ENCODE results near the gene ZSCAN23.
"Not testable (repeated sequence)": the region's sequence is repeated elsewhere in the genome, so short reads cannot be mapped to it uniquely, and the experiment has no call there.

Gene ZSCAN23

DNA sequence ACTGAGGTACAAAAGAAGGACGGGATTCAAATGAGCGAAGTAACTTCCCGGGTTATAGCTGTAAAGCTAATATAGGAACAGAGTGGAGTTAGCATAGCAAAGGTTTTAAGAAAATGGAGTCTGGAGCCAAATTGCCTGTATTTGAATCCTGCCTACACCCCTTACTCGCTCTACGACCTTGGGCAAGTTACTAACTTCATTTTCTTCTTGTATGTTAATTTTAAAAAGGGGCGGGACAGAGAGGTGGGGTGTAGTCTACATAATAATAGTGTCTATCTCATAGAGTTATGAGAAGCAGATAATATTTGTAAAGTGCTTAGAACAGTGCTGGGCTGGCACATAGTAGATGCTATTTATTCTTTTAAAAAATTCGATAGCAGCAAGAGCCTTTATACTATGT lies 705 bp downstream of the ZSCAN23 start:
- in situ Hi-C loops (cut with MboI; ENCODE audit: low sequenced_read_pairs): no loop called here

DNA sequence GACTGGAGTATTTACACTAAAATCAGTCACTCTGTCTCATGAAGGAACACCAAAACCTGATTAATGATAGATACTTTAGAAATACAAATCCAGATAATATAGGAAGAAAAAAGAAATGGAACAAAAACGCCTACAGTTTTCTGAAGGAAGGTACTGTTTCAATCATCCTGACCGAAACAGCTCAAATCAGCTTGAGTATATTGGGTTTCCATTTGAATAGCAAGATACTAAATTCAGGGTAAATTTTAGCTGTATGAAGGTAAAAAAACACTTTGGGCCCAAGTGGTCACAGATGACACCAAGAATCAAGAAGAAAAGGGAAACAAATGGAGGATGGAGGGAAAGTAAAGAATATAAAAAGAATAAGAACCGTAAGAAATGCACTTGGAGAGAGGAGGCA lies 6.9 kb downstream of the ZSCAN23 start:
- in situ Hi-C loops (cut with MboI; ENCODE audit: low sequenced_read_pairs): no loop called here

GRCh38 chr6:28433119-28433518 lies 10.2 kb downstream of the ZSCAN23 start:
- in situ Hi-C loops (cut with MboI; ENCODE audit: low sequenced_read_pairs): no loop called here

DNA sequence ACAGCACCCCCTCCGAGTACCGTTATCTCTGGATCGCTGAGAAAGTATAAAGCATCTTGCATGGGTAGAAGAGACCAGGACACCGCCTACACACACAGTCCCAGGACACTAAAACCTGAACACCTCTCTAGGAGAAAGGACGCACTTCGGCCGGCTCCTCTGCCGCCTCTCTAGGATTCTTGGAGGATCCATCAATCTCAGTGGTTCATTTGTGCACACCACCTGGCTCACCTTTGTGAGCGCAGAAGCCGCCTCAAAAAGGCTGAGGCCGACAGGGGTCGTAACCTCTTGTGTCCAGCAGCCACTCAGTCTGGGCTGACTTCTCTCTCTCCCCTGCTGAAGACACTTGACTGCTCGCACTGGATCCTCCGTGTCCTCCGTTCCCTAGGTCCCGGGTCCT lies 13.5 kb downstream of the ZSCAN23 start:
- in situ Hi-C loops (cut with MboI; ENCODE audit: low sequenced_read_pairs): no loop called here

- in situ Hi-C loops (cut with MboI; ENCODE audit: low sequenced_read_pairs): no loop called here
Observed at GRCh38 chr6:28425944-28426541, 17.2 kb downstream of the ZSCAN23 start.

DNA sequence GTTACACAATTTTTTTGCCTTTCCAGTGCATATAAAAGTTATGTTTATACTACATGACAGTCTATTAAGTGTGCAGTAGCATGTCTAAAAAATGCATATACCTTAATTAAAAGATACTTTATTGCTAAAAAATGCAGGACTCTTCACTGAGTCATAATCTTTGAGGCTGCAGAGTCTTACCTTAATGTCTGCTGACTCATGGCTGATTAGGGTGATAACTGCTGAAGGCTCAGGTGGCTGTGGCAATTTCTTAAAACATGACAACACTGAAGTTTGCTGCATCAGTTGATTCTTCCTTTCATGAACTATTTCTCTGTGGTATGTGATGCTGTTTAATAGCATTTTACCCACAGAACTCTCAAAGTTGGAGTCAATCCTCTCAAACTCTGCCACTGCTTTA lies 19.1 kb downstream of the ZSCAN23 start:
- in situ Hi-C loops (cut with MboI; ENCODE audit: low sequenced_read_pairs): no loop called here

GRCh38 chr6:28423546-28423945 lies 19.7 kb downstream of the ZSCAN23 start:
- in situ Hi-C loops (cut with MboI; ENCODE audit: low sequenced_read_pairs): no loop called here

DNA sequence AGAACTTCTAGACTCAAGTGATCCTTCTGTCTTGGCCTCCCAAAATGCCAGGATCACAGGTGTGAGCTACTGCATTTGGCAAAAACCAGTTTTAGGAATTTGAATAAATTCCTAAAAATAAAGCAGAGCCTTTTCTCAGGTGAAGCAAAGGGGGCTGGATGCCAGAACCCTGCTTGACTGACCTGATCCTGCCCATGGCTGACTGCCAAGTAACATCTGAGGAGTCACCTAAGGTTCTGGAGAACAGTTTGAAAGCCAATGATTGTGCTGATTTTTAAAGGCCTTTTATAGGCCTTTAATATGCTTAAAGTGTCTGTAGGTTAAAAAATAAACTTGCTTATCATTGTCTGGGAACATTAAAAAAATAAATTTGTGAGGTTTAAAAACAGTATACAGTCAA lies 29.6 kb downstream of the ZSCAN23 start:
- in situ Hi-C loops (cut with MboI; ENCODE audit: low sequenced_read_pairs): no loop called here

GRCh38 chr6:28410767-28411166 lies 32.5 kb downstream of the ZSCAN23 start:
- in situ Hi-C loops (cut with MboI; ENCODE audit: low sequenced_read_pairs): no loop called here

GRCh38 chr6:28408076-28408802 lies 35.1 kb downstream of the ZSCAN23 start:
- in situ Hi-C loops (cut with MboI; ENCODE audit: low sequenced_read_pairs): no loop called here

DNA sequence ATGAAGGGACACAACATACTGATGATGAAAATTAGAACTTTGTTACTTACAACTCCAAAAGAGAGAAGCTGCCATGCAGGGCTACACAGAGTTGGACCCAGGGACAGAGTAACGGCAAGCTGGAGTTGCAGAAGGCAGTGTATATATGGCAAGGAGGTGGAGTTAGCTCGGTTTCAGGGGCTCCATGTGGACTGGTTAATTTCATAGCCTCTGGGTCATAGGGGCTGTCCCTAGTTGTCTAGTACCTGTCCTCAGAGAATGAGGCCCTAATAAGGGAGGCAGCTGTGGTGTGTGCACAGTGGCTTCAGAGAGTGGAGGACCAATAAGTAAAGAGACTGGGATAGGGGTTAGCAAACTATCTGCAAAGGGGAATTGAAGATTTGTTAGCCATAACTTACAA lies 35.9 kb downstream of the ZSCAN23 start:
- in situ Hi-C loops (cut with MboI; ENCODE audit: low sequenced_read_pairs): no loop called here

GRCh38 chr6:28403923-28404322 lies 39.4 kb downstream of the ZSCAN23 start:
- in situ Hi-C loops (cut with MboI; ENCODE audit: low sequenced_read_pairs): not testable (repeated sequence)

- in situ Hi-C loops (cut with MboI; ENCODE audit: low sequenced_read_pairs): no loop called here
Observed at GRCh38 chr6:28402197-28402596, 41.1 kb downstream of the ZSCAN23 start.

DNA sequence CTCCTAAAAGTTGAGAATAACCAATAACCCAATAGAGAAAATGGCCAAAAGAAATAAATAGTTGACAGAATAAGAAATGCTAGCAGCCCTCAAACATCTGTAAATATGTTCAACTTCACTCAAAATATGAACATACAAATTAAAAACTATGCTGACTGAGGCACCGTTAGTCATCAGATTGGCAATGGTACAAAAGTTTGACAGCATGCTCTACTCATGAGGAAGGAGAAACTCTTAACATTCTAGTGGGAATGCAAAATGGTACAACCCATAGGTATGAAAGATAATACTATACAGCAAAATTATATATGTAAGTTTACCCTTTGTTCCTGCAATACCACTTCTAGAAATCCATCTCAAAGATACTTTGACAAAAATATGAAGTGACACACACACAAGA lies 42.1 kb downstream of the ZSCAN23 start:
- in situ Hi-C loops (cut with MboI; ENCODE audit: low sequenced_read_pairs): no loop called here

DNA sequence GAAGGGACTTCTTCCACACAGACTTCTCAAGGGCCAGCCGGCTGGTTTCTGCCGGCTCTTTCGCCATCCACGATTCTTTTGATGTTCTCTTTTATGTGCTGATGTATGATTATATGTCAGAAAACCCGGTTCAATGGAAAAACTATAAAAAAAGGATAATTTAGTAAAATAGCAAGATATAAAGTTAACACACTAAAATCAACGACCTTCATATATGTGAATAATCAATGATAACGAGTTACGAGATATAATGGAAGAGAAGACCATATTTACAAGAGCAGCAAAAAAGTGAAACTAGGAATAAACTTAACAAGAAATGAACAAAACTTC lies 43.2 kb downstream of the ZSCAN23 start:
- in situ Hi-C loops (cut with MboI; ENCODE audit: low sequenced_read_pairs): no loop called here

DNA sequence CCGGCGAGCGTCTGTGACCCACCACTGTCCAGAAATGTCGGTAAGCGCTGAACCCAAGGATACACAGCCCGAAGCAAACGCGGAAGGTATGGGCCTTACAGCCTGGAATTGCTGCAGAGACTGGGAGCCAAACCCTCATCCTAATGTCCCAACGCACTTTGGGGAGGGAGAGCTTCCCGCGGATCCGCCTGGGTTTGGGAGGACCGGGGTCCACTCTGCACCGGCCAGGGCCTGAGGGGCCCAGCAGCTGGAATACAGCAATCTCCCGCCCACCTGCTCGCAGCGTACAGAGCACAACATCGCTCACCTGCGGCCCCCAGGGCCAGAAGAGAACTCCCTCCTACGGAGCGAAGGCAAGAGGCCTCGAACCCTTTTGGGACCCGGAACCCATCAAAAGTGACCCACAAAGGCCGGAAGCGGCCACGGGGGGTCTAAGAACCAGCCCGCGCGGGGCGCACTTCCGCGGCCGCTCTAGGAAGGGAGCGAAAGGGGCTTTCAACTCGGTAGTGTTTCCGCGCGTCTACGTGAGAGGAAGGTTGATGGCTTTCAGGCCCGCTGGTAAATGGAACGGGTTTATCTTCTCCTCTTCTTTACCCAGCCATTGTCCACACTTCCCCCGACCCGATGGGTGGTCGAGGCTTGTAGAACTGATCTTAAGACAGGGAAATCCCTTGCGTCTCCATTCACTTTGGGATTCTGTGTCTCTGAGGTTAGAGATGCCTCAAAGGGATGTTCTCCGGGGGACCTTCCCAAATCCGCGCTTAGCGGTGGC lies 43.8 kb downstream of the ZSCAN23 start, which contains the start of gene ZSCAN12:
TSS of gene ZSCAN12 (minus strand) at position 398 of the 772 bp plus-strand sequence. CDS start 1,342 bp downstream, outside the sequence.
- in situ Hi-C loops (cut with MboI; ENCODE audit: low sequenced_read_pairs): no loop called here

GRCh38 chr6:28395918-28396317 lies 47.4 kb downstream of the ZSCAN23 start:
- in situ Hi-C loops (cut with MboI; ENCODE audit: low sequenced_read_pairs): no loop called here

- in situ Hi-C loops (cut with MboI; ENCODE audit: low sequenced_read_pairs): no loop called here
Observed at GRCh38 chr6:28393912-28394662, 49.2 kb downstream of the ZSCAN23 start.

DNA sequence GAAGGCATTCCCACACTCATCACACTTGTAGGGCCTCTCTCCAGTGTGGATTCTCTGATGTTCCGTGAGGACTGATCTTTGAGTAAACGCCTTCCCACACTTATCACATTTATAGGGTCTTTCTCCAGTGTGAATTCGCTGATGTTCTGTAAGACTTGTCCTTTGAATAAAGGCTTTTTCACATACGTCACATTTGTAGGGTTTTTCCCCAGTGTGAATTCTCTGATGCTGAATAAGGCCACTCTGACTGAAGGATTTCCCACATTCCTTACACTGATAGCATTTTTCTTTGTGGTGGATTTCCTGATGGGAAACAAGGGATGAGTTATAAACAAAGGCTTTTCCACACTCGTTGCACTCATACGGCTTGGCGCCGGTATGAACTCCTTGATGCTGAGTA lies 52.6 kb downstream of the ZSCAN23 start:
- in situ Hi-C loops (cut with MboI; ENCODE audit: low sequenced_read_pairs): no loop called here

DNA sequence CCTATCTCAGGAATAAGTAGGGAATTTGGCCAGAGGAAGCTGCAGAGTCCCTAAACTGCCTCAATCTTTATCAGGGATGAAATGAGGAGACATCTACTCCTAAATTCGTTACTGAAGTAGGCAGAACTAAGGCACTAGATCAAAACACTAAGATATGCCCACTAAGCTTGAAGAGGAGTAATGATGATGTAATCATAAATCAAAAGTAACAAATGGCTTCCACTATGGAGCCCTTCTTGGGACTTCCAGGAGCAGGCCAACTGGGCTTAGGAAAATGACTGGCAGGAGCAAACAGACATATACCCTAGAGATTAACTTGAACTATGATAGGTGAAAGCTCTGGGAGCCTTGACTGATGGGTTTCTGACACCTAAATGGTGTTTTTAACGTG lies 59.2 kb downstream of the ZSCAN23 start:
- in situ Hi-C loops (cut with MboI; ENCODE audit: low sequenced_read_pairs): no loop called here
